ENCODE results near the gene SGPP2. TPM values are rescaled to one million over a fixed set of nuclear protein-coding genes. Genes with fewer than 3 reads are reported as not detected.

The SGPP2 gene
- total and polyA plus RNA-seq, 10 donors: 0.13 to 3.1 (median 1.9) TPM

DNA sequence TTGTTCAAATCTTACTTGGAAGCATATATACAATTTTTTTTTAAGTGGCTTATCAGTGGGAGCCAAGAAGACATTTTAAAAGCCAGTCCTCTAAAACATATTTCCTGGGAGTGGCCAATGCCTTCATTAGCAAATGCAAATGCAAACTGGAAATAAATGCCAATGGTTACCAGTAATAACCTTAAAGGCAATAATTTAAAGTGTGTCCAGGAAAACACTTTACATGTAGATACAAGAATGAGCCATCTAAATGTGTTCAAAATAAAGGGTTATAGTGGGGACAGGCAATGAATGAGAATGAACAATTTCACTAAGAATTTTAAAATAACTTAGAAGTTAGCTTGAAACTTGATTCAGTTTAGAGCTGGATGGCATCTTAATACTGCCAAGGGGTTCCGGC is 167.3 kb downstream of the SGPP2 start:
- WGBS, 5 donors: 92 to 100% (median 98%) methylated on average over 1 of the region's 1 CpG
- H3K27me3 ChIP-seq (replicated peaks in 1 of 7): no peaks in the 10 kb centered on the region
- intact Hi-C loops (cut with DNase I; ENCODE audit: low total_unique reads): no loop called here
- H3K9me3 ChIP-seq: peaks cover 0 to 3% (median 0%) of the 10 kb centered on the region in 8 donors
- no peaks in the 10 kb centered on the region for H3K4me1 ChIP-seq
- H3K36me3 ChIP-seq: peaks cover 0 to 60% (median 18%) of the 10 kb centered on the region in 6 donors
- H3K27ac ChIP-seq: no peak overlapping the region
- DNase-seq: no peak
- no peak for TF ChIP-seq POLR2A (IDR thresholded peaks at IDR 0.05)
- TF ChIP-seq CTCF (IDR thresholded peaks at IDR 0.05 in 8 of 11, conservative IDR thresholded peaks at IDR 0.05 in 3 of 11): no peak
- TF ChIP-seq POLR2AphosphoS5 (IDR thresholded peaks at IDR 0.05): no peak
- H3K4me3 ChIP-seq: no peak overlapping the region

- no peak for TF ChIP-seq POLR2A (IDR thresholded peaks at IDR 0.05)
- no peak for TF ChIP-seq CTCF (IDR thresholded peaks at IDR 0.05 in 8 of 11, conservative IDR thresholded peaks at IDR 0.05 in 3 of 11)
- no peak for TF ChIP-seq POLR2AphosphoS5 (IDR thresholded peaks at IDR 0.05)
- Histone ChIP-seq H3K4me1 (no peaks in the 10 kb centered on the region), H3K4me3 (no peak overlapping the region), H3K36me3 (peaks cover 0 to 65% (median 18%) of the 10 kb centered on the region in 6 donors), H3K9me3 (peaks cover 0 to 3% (median 0%) of the 10 kb centered on the region in 8 donors), H3K27me3 (replicated peaks in 1 of 7) (no peaks in the 10 kb centered on the region), H3K27ac (no peak overlapping the region)
- no peak for DNase-seq
- WGBS, 5 donors: 89 to 94% (median 91%) methylated on average over 2 of the region's 2 CpGs
- intact Hi-C loops (cut with DNase I; ENCODE audit: low total_unique reads): no loop called here
Observed at GRCh38 chr2:222592176-222592575, 167.8 kb downstream of the SGPP2 start.

DNA sequence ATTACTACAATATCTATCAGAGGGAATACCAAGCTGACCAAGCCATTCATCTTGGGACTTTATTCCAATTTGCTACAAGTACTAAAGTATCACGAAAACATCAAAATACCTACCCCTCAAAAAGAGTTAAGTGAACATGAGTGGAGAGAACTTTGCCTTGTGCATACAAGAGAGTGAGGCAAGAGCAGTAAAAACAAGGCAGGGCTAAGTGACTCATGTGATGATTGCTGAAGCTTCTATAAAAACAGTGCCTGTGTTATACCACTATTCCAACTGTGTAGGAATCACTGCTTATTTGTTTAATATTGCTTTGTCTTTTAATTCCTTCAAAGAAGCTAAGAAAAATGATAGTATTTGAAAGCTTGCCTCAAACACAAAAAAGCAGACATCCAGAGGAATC is 170.3 kb downstream of the SGPP2 start:
- intact Hi-C loops (cut with DNase I; ENCODE audit: low total_unique reads): no loop called here
- WGBS, 5 donors: 95 to 100% (median 97%) methylated on average over 1 of the region's 1 CpG
- peaks cover 0 to 90% (median 38%) of the 10 kb centered on the region in 6 donors for H3K36me3 ChIP-seq
- H3K27me3 ChIP-seq (replicated peaks in 1 of 7): no peaks in the 10 kb centered on the region
- peaks cover 0 to 3% (median 0%) of the 10 kb centered on the region in 8 donors for H3K9me3 ChIP-seq
- H3K27ac ChIP-seq: no peak overlapping the region
- no peaks in the 10 kb centered on the region for H3K4me1 ChIP-seq
- TF ChIP-seq POLR2A (IDR thresholded peaks at IDR 0.05) (no peak), CTCF (IDR thresholded peaks at IDR 0.05 in 8 of 11, conservative IDR thresholded peaks at IDR 0.05 in 3 of 11) (no peak), POLR2AphosphoS5 (IDR thresholded peaks at IDR 0.05) (no peak)
- no peak for DNase-seq
- H3K4me3 ChIP-seq: no peak overlapping the region

DNA sequence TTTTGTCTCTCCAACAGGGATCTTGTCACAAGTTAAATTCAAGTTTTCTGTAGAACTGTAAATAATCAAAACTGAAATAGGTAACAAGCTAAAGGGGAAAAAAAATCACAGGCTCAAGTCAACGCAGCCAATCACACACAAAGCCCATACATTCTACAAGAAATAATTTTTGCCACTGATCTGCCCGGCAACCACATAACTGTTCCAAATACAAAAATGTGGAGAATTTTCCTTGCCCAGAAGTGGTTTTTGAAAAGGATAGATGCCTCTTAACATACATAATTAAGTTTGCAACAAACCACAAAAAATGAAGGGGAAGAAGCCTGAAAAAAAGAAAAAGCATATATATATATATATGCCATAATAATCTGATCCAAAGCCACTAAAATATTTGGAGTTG is 171.2 kb downstream of the SGPP2 start:
- TF ChIP-seq POLR2A (IDR thresholded peaks at IDR 0.05) (no peak), POLR2AphosphoS5 (IDR thresholded peaks at IDR 0.05) (no peak), CTCF (IDR thresholded peaks at IDR 0.05 in 8 of 11, conservative IDR thresholded peaks at IDR 0.05 in 3 of 11) (no peak)
- no peaks in the 10 kb centered on the region for H3K9me3 ChIP-seq
- H3K4me1 ChIP-seq: no peaks in the 10 kb centered on the region
- no peak for DNase-seq
- H3K27me3 ChIP-seq (replicated peaks in 1 of 7): no peaks in the 10 kb centered on the region
- no peak overlapping the region for H3K4me3 ChIP-seq
- WGBS, 5 donors: 93 to 99% (median 94%) methylated on average over 2 of the region's 2 CpGs
- no peak overlapping the region for H3K27ac ChIP-seq
- intact Hi-C loops (cut with DNase I; ENCODE audit: low total_unique reads): no loop called here
- H3K36me3 ChIP-seq: peaks cover 0 to 94% (median 38%) of the 10 kb centered on the region in 6 donors
